MCF 10A (cell line): ENCODE results near the gene ANKRA2. TPM values are rescaled to one million over a fixed set of nuclear protein-coding genes. Genes with fewer than 3 reads are reported as not detected.

ENCODE experiments used
- BruUV-seq: library from RNA; stranded (reverse); fragments of 400-500 nt; replicated peaks from 2 replicates; lab custom pipeline; 2021; lab: Mats Ljungman, UMichigan
- CTCF ChIA-PET: fragments of 300-600 bp; sonication (Branson Sonifier 250); formaldehyde crosslinking; extraction: SDS; loops from one replicate; lab custom pipeline; 2021; ENCODE audit warnings: antibody characterized with exemption, inconsistent platforms; lab: Yijun Ruan, JAX
- POLR2A ChIA-PET: fragments of 300-600, 350-650 bp; sonication (Branson Sonifier 250); formaldehyde crosslinking; extraction: SDS; loops from one replicate; lab custom pipeline; 2020; ENCODE audit warnings: antibody characterized with exemption, inconsistent platforms; lab: Yijun Ruan, JAX
- DNase-seq: peaks from one replicate; pipeline ENCODE4 v3.0.0-alpha.2; 2018; ENCODE audit not compliant: unreplicated experiment
- H3K27ac Mint-ChIP-seq: one replicate; pipeline ENCODE4 v1.8.0; 2022; ENCODE audit warnings: mild to moderate bottlenecking, low read depth, mixed read lengths; ENCODE audit not compliant: unreplicated experiment
- H3K27me3 Mint-ChIP-seq: one replicate; pipeline ENCODE4 v1.8.0; 2022; ENCODE audit warnings: mixed read lengths; ENCODE audit not compliant: insufficient read depth, unreplicated experiment
- H3K36me3 Mint-ChIP-seq: one replicate; pipeline ENCODE4 v1.8.0; 2022; ENCODE audit warnings: mild to moderate bottlenecking, moderate library complexity, mixed read lengths; ENCODE audit not compliant: insufficient read depth, unreplicated experiment
- H3K4me1 Mint-ChIP-seq: one replicate; pipeline ENCODE4 v1.8.0; 2022; ENCODE audit warnings: mixed read lengths; ENCODE audit not compliant: insufficient read depth, unreplicated experiment
- H3K4me3 Mint-ChIP-seq: one replicate; pipeline ENCODE4 v1.8.0; 2022; ENCODE audit warnings: mild to moderate bottlenecking, moderate library complexity, mixed read lengths; ENCODE audit not compliant: unreplicated experiment
- H3K9me3 Mint-ChIP-seq: one replicate; pipeline ENCODE4 v1.8.0; 2022; ENCODE audit warnings: mixed read lengths; ENCODE audit not compliant: unreplicated experiment
- intact Hi-C: fragments of 100-400 bp; cut with micrococcal nuclease; formaldehyde crosslinking; loops from 2 replicates; pipeline ENCODE4 v1.14.1; 2022
- total RNA-seq: library from RNA; stranded (reverse); gene quantifications from 2 replicates; pipeline ENCODE4 v1.2.3, GENCODE V29; 2022
- TF ChIP-seq, protein P1 (sequence below): fragments of 200-600 bp; IDR thresholded peaks from one replicate; pipeline ENCODE4 v1.8.0; 2022; ENCODE audit warnings: antibody characterized with exemption, mild to moderate bottlenecking; ENCODE audit not compliant: unreplicated experiment

Gene ANKRA2
- total RNA-seq, 1 experiment from 2014 or later, result 19.3 TPM

DNA sequence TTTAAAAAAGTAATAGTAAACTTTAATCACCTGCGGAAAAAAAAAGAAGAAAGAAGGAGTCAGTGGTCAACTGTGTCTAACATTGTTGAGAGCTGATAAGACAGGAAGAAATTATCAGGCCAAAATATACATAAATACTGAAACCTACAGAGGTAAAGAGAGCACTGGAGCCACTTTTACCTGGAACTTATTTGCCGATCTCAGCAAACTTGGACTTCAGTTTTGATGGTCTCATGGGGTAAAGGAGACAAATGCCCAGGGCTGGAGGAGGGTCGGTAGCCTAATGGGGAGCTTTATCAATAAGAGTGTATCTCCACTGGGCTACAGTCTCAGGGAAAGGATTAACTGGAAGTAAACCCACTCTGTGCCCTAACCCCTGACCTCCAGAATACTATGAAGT lies 33.9 kb upstream of the ANKRA2 start:
- DNase-seq, result no peak
- no peaks in the 10 kb centered on the region for H3K9me3 Mint-ChIP-seq
- intact Hi-C loops, result loop anchor here (10.0 kb wide), 1 partner anchor 445 kb away; no protein-coding TSS in a partner anchor
- no peaks in the 10 kb centered on the region for H3K27me3 Mint-ChIP-seq
- no peaks in the 10 kb centered on the region for H3K36me3 Mint-ChIP-seq
- POLR2A ChIA-PET, result no interaction called here
- peaks cover 4% of the 10 kb centered on the region for H3K4me1 Mint-ChIP-seq
- CTCF ChIA-PET, result interaction anchor here (0.6 to 1.7 kb wide), 4 partner anchors 8 to 566 kb away, joined by 3 to 5 read pairs (median 3); no protein-coding TSS in a partner anchor
- TF ChIP-seq, protein P1, sequence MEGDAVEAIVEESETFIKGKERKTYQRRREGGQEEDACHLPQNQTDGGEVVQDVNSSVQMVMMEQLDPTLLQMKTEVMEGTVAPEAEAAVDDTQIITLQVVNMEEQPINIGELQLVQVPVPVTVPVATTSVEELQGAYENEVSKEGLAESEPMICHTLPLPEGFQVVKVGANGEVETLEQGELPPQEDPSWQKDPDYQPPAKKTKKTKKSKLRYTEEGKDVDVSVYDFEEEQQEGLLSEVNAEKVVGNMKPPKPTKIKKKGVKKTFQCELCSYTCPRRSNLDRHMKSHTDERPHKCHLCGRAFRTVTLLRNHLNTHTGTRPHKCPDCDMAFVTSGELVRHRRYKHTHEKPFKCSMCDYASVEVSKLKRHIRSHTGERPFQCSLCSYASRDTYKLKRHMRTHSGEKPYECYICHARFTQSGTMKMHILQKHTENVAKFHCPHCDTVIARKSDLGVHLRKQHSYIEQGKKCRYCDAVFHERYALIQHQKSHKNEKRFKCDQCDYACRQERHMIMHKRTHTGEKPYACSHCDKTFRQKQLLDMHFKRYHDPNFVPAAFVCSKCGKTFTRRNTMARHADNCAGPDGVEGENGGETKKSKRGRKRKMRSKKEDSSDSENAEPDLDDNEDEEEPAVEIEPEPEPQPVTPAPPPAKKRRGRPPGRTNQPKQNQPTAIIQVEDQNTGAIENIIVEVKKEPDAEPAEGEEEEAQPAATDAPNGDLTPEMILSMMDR, result no peak
- H3K4me3 Mint-ChIP-seq, result no peak overlapping the region
- BruUV-seq, result no TSS peak
- H3K27ac Mint-ChIP-seq, result no peak overlapping the region

GRCh38 chr5:73596705-73597328 lies 31.4 kb upstream of the ANKRA2 start:
- Mint-ChIP-seq H3K9me3 (no peaks in the 10 kb centered on the region), H3K4me3 (no peak overlapping the region), H3K4me1 (peaks cover 13% of the 10 kb centered on the region), H3K27ac (no peak overlapping the region), H3K27me3 (no peaks in the 10 kb centered on the region), H3K36me3 (no peaks in the 10 kb centered on the region)
- TF ChIP-seq, protein P1, result peak; percentile 53
- ChIA-PET CTCF (interaction anchor here (0.6 to 3.8 kb wide), 22 partner anchors 9 to 723 kb away, joined by 3 to 33 read pairs (median 4); partner anchors contain the start of gene ARHGEF28), POLR2A (interaction anchor here (0.5 to 1.3 kb wide), 5 partner anchors 21 to 311 kb away, joined by 3 read pairs; partner anchors contain the start of genes ANKRA2 and UTP15)
- intact Hi-C loops, result loop anchor here (10.0 kb wide), 1 partner anchor 448 kb away; no protein-coding TSS in a partner anchor
- peak; percentile 63 for DNase-seq
- BruUV-seq, result no TSS peak

- no peak for DNase-seq
- Mint-ChIP-seq H3K9me3 (no peaks in the 10 kb centered on the region), H3K27ac (no peak overlapping the region), H3K4me1 (peaks cover 14% of the 10 kb centered on the region), H3K4me3 (no peak overlapping the region), H3K27me3 (no peaks in the 10 kb centered on the region), H3K36me3 (no peaks in the 10 kb centered on the region)
- intact Hi-C loops, result loop anchor here (10.0 kb wide), 1 partner anchor 452 kb away; no protein-coding TSS in a partner anchor
- CTCF ChIA-PET, result interaction anchor here (0.7 to 10.3 kb wide), 6 partner anchors 13 to 1054 kb away, joined by 3 to 298 read pairs (median 14); no protein-coding TSS in a partner anchor
- TF ChIP-seq, protein P1, result no peak
- BruUV-seq, result no TSS peak
- POLR2A ChIA-PET, result interaction anchor here (2.9 kb wide), 1 partner anchor 199 kb away, joined by 21 read pairs; no protein-coding TSS in a partner anchor
These were observed 27.1 kb upstream of the ANKRA2 start for GRCh38 chr5:73592551-73592950.
